HG02588 (cell line): ENCODE measurements around the gene MYZAP.
"Not testable (repeated sequence)": the region's sequence is repeated elsewhere in the genome, so short reads cannot be mapped to it uniquely, and the experiment has no call there.

ENCODE experiments used
- ATAC-seq: cut with Tn5 transposase; IDR thresholded peaks from one replicate; pipeline ENCODE4 v1.9.1; 2021; ENCODE audit warnings: mild to moderate bottlenecking, moderate library complexity; ENCODE audit not compliant: unreplicated experiment

The MYZAP gene

GRCh38 chr15:57592426-57592825, 722 bp downstream of the MYZAP start:
- no peak for ATAC-seq

GRCh38 chr15:57592836-57593420, 1.2 kb downstream of the MYZAP start:
- no peak for ATAC-seq

- ATAC-seq = no peak
Observed at GRCh38 chr15:57594479-57594878, 2.8 kb downstream of the MYZAP start.

GRCh38 chr15:57595011-57595866, 3.5 kb downstream of the MYZAP start:
- no peak for ATAC-seq

- no peak for ATAC-seq
Observed at GRCh38 chr15:57596301-57596855, 4.7 kb downstream of the MYZAP start.

- no peak for ATAC-seq
Observed at GRCh38 chr15:57596978-57597377, 5.3 kb downstream of the MYZAP start.

GRCh38 chr15:57597431-57597830, 5.7 kb downstream of the MYZAP start:
- no peak for ATAC-seq

- no peak for ATAC-seq
Observed at GRCh38 chr15:57598346-57598745, 6.6 kb downstream of the MYZAP start.

GRCh38 chr15:57599296-57599810, 7.6 kb downstream of the MYZAP start:
- ATAC-seq = no peak

- no peak for ATAC-seq
Observed at GRCh38 chr15:57600197-57600596, 8.5 kb downstream of the MYZAP start.

GRCh38 chr15:57604507-57604906, 12.8 kb downstream of the MYZAP start:
- no peak for ATAC-seq

- no peak for ATAC-seq
Observed at GRCh38 chr15:57605491-57605890, 13.8 kb downstream of the MYZAP start.

- ATAC-seq = no peak
Observed at GRCh38 chr15:57606048-57606447, 14.3 kb downstream of the MYZAP start.

- ATAC-seq = no peak
Observed at GRCh38 chr15:57606816-57607215, 15.1 kb downstream of the MYZAP start.

GRCh38 chr15:57607570-57608000, 15.9 kb downstream of the MYZAP start:
- no peak for ATAC-seq

GRCh38 chr15:57609805-57610529, 18.3 kb downstream of the MYZAP start:
- ATAC-seq = no peak

GRCh38 chr15:57611123-57611522, 19.4 kb downstream of the MYZAP start:
- no peak for ATAC-seq

- no peak for ATAC-seq
Observed at GRCh38 chr15:57611938-57612337, 20.2 kb downstream of the MYZAP start.

- ATAC-seq = no peak
Observed at GRCh38 chr15:57614241-57614640, 22.5 kb downstream of the MYZAP start.

GRCh38 chr15:57615951-57616496, 24.3 kb downstream of the MYZAP start:
- not testable (repeated sequence) for ATAC-seq

GRCh38 chr15:57618325-57618724, 26.6 kb downstream of the MYZAP start:
- no peak for ATAC-seq
